ENCODE measurements around the gene CLEC11A. TPM values are rescaled to one million over a fixed set of nuclear protein-coding genes. Genes with fewer than 3 reads are reported as not detected.

The CLEC11A gene
- total RNA-seq, 2 experiments from 2014 or later: 2.0 to 4.5 TPM

DNA sequence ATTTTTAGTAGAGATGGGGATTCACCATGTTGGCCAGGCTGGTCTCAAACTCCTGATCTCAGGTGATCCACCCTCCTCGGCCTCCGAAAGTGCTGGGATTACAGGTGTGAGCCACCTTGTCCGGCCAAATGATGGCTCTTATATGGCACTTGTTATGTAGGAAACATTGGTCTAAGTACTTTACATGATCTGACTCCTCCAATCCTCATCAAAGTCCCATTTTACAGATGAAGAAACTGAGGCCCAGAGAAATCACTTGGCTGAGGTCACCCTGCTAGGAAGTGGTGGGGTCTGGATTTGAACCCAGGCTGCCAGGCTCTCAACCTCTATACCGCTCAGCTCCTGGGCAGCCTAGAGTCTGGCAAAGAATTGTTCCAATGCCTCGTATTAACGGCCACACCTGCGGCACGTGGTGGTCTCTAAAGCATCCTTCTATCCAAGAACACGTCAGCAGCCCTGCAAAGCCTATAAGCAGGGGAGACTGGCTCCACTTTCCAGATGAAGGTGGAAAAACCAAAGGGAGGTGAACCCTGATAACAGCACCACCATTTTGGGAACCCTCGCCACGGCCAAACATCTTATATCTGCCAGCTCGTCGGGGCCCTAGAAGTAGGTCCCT, 21.7 kb upstream of the CLEC11A start:
- CTCF ChIA-PET (ENCODE audit: unreplicated experiment): no interaction called here
- intact Hi-C loops (cut with micrococcal nuclease; ENCODE audit: unreplicated experiment): no loop called here
- no peak for TF ChIP-seq EZH2phosphoT487 (IDR thresholded peaks at IDR 0.05; ENCODE audit: borderline replicate concordance, low read depth, low read length)
- TF ChIP-seq, protein P1, sequence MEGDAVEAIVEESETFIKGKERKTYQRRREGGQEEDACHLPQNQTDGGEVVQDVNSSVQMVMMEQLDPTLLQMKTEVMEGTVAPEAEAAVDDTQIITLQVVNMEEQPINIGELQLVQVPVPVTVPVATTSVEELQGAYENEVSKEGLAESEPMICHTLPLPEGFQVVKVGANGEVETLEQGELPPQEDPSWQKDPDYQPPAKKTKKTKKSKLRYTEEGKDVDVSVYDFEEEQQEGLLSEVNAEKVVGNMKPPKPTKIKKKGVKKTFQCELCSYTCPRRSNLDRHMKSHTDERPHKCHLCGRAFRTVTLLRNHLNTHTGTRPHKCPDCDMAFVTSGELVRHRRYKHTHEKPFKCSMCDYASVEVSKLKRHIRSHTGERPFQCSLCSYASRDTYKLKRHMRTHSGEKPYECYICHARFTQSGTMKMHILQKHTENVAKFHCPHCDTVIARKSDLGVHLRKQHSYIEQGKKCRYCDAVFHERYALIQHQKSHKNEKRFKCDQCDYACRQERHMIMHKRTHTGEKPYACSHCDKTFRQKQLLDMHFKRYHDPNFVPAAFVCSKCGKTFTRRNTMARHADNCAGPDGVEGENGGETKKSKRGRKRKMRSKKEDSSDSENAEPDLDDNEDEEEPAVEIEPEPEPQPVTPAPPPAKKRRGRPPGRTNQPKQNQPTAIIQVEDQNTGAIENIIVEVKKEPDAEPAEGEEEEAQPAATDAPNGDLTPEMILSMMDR (conservative IDR thresholded peaks at IDR 0.05; ENCODE audit: low read length): no peak
- BruUV-seq (replicated peaks): no TSS peak
- Histone ChIP-seq H3K36me3 (ENCODE audit: insufficient read depth, low read length) (no peaks in the 10 kb centered on the region), H3K27ac (ENCODE audit: low read depth, low read length, poor library complexity, severe bottlenecking) (no peak overlapping the region), H3K79me2 (ENCODE audit: insufficient read depth, low read depth, low read length) (no peaks in the 10 kb centered on the region), H2AFZ (ENCODE audit: low read length) (no peak overlapping the region), H3K9me3 (ENCODE audit: low read length) (no peaks in the 10 kb centered on the region), H3K4me3 (ENCODE audit: low read depth, low read length, poor library complexity, severe bottlenecking) (no peak overlapping the region), H3K4me1 (ENCODE audit: insufficient read depth, low read length, poor library complexity, severe bottlenecking) (no peaks in the 10 kb centered on the region), H3K9me2 (ENCODE audit: insufficient read depth, low read length) (no peaks in the 10 kb centered on the region), H4K20me1 (ENCODE audit: insufficient read depth, low read length) (no peaks in the 10 kb centered on the region), H3K4me2 (ENCODE audit: low read length) (no peak overlapping the region)
- POLR2A ChIA-PET: no interaction called here
- no peak for DNase-seq (ENCODE audit: low spot score)

DNA sequence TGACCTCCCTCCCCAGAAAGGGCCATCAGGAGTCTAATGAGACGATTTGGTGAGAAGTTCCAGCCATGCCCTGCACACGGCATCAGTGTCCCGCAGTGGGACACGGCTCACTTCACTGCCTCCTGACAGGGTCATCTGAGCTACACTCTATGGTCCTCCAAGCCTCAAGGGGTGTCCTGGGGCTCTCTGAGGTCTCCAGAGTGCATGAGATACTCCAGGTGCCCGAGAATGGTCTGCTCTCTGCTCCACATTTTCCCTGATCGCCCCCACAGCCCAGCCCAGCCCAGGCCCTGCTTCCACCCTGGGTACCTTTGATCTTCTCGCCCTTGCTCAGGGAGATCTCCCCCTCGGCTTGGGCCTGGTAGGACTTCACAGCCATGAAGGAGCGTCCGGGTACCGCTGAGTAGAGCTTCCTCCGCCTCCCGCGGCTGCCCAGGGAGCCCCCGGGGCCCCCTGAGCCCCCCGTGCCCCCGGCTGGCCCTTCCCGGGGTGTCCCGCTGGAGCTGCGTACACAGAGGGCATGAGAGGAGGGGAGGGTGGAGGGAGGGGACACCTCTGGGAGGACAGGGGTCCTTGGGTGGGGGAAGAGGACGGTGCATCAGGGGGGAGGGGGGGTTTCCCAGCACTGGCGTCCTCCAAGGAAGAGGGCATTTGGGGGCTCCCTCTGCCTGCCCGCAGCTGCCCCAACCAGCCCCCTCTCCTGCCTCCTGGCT, 20.9 kb upstream of the CLEC11A start:
- Histone ChIP-seq H3K9me2 (ENCODE audit: insufficient read depth, low read length) (no peaks in the 10 kb centered on the region), H2AFZ (ENCODE audit: low read length) (no peak overlapping the region), H3K4me1 (ENCODE audit: insufficient read depth, low read length, poor library complexity, severe bottlenecking) (no peaks in the 10 kb centered on the region), H3K4me3 (ENCODE audit: low read depth, low read length, poor library complexity, severe bottlenecking) (no peak overlapping the region), H3K36me3 (ENCODE audit: insufficient read depth, low read length) (no peaks in the 10 kb centered on the region), H3K4me2 (ENCODE audit: low read length) (no peak overlapping the region), H3K79me2 (ENCODE audit: insufficient read depth, low read depth, low read length) (no peaks in the 10 kb centered on the region), H3K27ac (ENCODE audit: low read depth, low read length, poor library complexity, severe bottlenecking) (no peak overlapping the region), H3K9me3 (ENCODE audit: low read length) (no peaks in the 10 kb centered on the region), H4K20me1 (ENCODE audit: insufficient read depth, low read length) (no peaks in the 10 kb centered on the region)
- no peak for DNase-seq (ENCODE audit: low spot score)
- intact Hi-C loops (cut with micrococcal nuclease; ENCODE audit: unreplicated experiment): no loop called here
- no peak for TF ChIP-seq EZH2phosphoT487 (IDR thresholded peaks at IDR 0.05; ENCODE audit: borderline replicate concordance, low read depth, low read length)
- TF ChIP-seq, protein P1 (conservative IDR thresholded peaks at IDR 0.05; ENCODE audit: low read length): no peak
- CTCF ChIA-PET (ENCODE audit: unreplicated experiment): no interaction called here
- BruUV-seq (replicated peaks): no TSS peak
- POLR2A ChIA-PET: interaction anchor here (0.6 kb wide), 1 partner anchor 14 kb away, joined by 4 read pairs; no protein-coding TSS in a partner anchor

Data from OCI-LY7 (cell line).